ENCODE data around the gene HOOK1. TPM values are rescaled to one million over a fixed set of nuclear protein-coding genes. Genes with fewer than 3 reads are reported as not detected.
"Not testable (repeated sequence)": the region's sequence is repeated elsewhere in the genome, so short reads cannot be mapped to it uniquely, and the experiment has no call there.

The HOOK1 gene
- polyA plus RNA-seq, 1 donor = 35.6 TPM

DNA sequence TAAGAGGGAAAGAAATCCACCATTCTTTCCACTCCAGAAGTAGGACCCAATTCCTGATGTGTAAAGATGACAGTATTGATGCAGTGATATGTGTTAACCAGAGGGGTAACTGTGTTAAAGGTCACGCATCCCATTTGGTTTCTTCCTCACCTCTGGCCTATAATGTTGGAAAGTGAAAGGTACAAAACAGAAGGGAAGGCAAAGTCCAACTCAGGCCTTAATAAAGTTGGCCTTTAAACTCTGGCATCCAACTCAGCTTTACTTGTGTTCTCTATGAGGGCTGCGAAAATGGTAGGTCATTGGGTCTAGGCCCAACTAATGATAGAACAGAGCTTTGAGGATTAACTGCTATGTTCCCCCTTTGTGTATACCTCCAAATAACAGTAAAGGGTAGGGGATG lies 93.9 kb downstream of the HOOK1 start:
- H3K4me3 ChIP-seq (ENCODE audit: low read length) = no peak overlapping the region
- no peaks in the 10 kb centered on the region for H3K27me3 ChIP-seq (ENCODE audit: control insufficient read depth, insufficient read depth, low read length)
- H3K4me1 ChIP-seq (ENCODE audit: control insufficient read depth, insufficient read depth, low read length) = peaks cover 15% of the 10 kb centered on the region
- DNase-seq = peak; percentile 62 to 85
- no peak overlapping the region for H3K27ac ChIP-seq (ENCODE audit: low read length)
- H3K36me3 ChIP-seq (ENCODE audit: control insufficient read depth, insufficient read depth, low read length) = peaks cover 5% of the 10 kb centered on the region
- WGBS (ENCODE audit: insufficient coverage, low lambda C conversion rate) = no CpG with 5 or more reads among the region's 2 CpGs
- no peaks in the 10 kb centered on the region for H3K9me3 ChIP-seq (ENCODE audit: control insufficient read depth, low read depth, low read length)

GRCh38 chr1:59914791-59915286 lies 100.1 kb downstream of the HOOK1 start:
- H3K9me3 ChIP-seq (ENCODE audit: control insufficient read depth, low read depth, low read length); H3K4me3 ChIP-seq (ENCODE audit: low read length); DNase-seq; H3K4me1 ChIP-seq (ENCODE audit: control insufficient read depth, insufficient read depth, low read length); H3K27me3 ChIP-seq (ENCODE audit: control insufficient read depth, insufficient read depth, low read length); H3K27ac ChIP-seq (ENCODE audit: low read length): not testable (repeated sequence)
- peaks cover 11% of the 10 kb centered on the region for H3K36me3 ChIP-seq (ENCODE audit: control insufficient read depth, insufficient read depth, low read length)
- 90% methylated on average over 2 of the region's 7 CpGs for WGBS (ENCODE audit: insufficient coverage, low lambda C conversion rate)

DNA sequence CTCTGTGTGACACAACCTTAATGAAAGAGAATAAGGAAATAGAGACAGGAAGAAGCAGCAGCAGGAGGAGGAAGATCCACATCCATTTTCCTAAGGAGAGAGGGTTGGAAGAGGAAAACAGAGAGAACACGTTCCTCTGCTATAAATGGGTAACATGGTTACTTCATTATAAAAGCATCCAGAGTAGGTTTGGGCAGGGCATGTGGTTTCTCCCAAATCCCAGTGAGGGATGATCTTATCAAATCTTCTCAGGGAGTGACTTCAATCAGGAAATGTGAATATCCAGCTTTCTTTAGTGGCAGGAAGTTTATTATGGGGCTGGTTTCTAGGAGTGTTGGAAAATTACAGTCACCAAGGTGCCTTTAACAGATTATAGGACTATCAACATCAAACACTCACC lies 100.8 kb downstream of the HOOK1 start:
- Histone ChIP-seq H3K4me1 (ENCODE audit: control insufficient read depth, insufficient read depth, low read length) (peaks cover 8% of the 10 kb centered on the region), H3K36me3 (ENCODE audit: control insufficient read depth, insufficient read depth, low read length) (peaks cover 11% of the 10 kb centered on the region), H3K27me3 (ENCODE audit: control insufficient read depth, insufficient read depth, low read length) (no peaks in the 10 kb centered on the region), H3K27ac (ENCODE audit: low read length) (no peak overlapping the region), H3K9me3 (ENCODE audit: control insufficient read depth, low read depth, low read length) (no peaks in the 10 kb centered on the region), H3K4me3 (ENCODE audit: low read length) (no peak overlapping the region)
- WGBS (ENCODE audit: insufficient coverage, low lambda C conversion rate) = no CpG with 5 or more reads among the region's 1 CpG
- no peak for DNase-seq

GRCh38 chr1:59917026-59917784 lies 102.5 kb downstream of the HOOK1 start:
- Histone ChIP-seq H3K9me3 (ENCODE audit: control insufficient read depth, low read depth, low read length) (no peaks in the 10 kb centered on the region), H3K27ac (ENCODE audit: low read length) (no peak overlapping the region), H3K4me3 (ENCODE audit: low read length) (no peak overlapping the region), H3K4me1 (ENCODE audit: control insufficient read depth, insufficient read depth, low read length) (peaks cover 8% of the 10 kb centered on the region), H3K27me3 (ENCODE audit: control insufficient read depth, insufficient read depth, low read length) (no peaks in the 10 kb centered on the region), H3K36me3 (ENCODE audit: control insufficient read depth, insufficient read depth, low read length) (peaks cover 6% of the 10 kb centered on the region)
- 87% methylated on average over 5 of the region's 10 CpGs for WGBS (ENCODE audit: insufficient coverage, low lambda C conversion rate)
- no peak for DNase-seq

- no CpG with 5 or more reads among the region's 2 CpGs for WGBS (ENCODE audit: insufficient coverage, low lambda C conversion rate)
- Histone ChIP-seq H3K27me3 (ENCODE audit: control insufficient read depth, insufficient read depth, low read length) (no peaks in the 10 kb centered on the region), H3K4me1 (ENCODE audit: control insufficient read depth, insufficient read depth, low read length) (peaks cover 8% of the 10 kb centered on the region), H3K9me3 (ENCODE audit: control insufficient read depth, low read depth, low read length) (no peaks in the 10 kb centered on the region), H3K27ac (ENCODE audit: low read length) (no peak overlapping the region), H3K4me3 (ENCODE audit: low read length) (no peak overlapping the region), H3K36me3 (ENCODE audit: control insufficient read depth, insufficient read depth, low read length) (peaks cover 6% of the 10 kb centered on the region)
- no peak for DNase-seq
These were observed 103.0 kb downstream of the HOOK1 start for GRCh38 chr1:59917785-59918180.

- Histone ChIP-seq H3K27ac (ENCODE audit: low read length) (no peak overlapping the region), H3K4me1 (ENCODE audit: control insufficient read depth, insufficient read depth, low read length) (peaks cover 8% of the 10 kb centered on the region), H3K9me3 (ENCODE audit: control insufficient read depth, low read depth, low read length) (peaks cover 3% of the 10 kb centered on the region), H3K36me3 (ENCODE audit: control insufficient read depth, insufficient read depth, low read length) (peaks cover 6% of the 10 kb centered on the region), H3K27me3 (ENCODE audit: control insufficient read depth, insufficient read depth, low read length) (no peaks in the 10 kb centered on the region), H3K4me3 (ENCODE audit: low read length) (no peak overlapping the region)
- peak; percentile 45 to 66 for DNase-seq
- 40% methylated on average over 1 of the region's 2 CpGs for WGBS (ENCODE audit: insufficient coverage, low lambda C conversion rate)
These were observed 105.0 kb downstream of the HOOK1 start for GRCh38 chr1:59919746-59920145.

DNA sequence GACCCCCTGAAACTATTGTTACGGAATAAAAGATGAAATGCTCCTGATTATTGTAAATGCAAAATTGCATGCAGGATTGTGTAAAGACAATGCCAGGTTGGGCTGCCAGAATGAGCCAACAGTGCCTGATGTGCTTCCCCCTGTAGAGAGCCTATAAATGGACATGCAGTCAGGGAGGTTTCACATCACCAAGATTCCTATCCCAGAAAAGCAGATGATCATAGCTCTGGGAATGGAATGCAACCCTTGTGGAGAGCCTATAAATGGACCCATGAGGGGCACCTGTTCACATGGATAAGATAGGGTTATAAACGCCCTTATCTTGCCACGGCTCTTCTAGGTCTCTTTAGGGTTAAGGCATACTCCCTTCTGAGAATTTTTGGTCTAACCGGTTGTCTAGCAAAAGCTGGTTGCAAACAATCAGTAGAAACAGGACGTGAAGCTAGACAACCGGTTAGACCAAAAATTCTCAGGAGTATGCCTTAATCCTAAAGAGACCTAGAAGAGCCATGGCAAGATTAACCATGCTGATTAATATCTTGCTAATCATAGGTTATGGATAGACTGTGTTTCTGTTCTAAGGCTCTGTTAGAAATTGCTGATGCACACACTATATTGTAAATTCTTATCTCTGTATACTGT lies 106.6 kb downstream of the HOOK1 start:
- not testable (repeated sequence) for H3K4me3 ChIP-seq (ENCODE audit: low read length); DNase-seq; H3K27ac ChIP-seq (ENCODE audit: low read length); H3K4me1 ChIP-seq (ENCODE audit: control insufficient read depth, insufficient read depth, low read length); H3K9me3 ChIP-seq (ENCODE audit: control insufficient read depth, low read depth, low read length); H3K27me3 ChIP-seq (ENCODE audit: control insufficient read depth, insufficient read depth, low read length); H3K36me3 ChIP-seq (ENCODE audit: control insufficient read depth, insufficient read depth, low read length)
- WGBS (ENCODE audit: insufficient coverage, low lambda C conversion rate) = no CpG with 5 or more reads among the region's 6 CpGs

DNA sequence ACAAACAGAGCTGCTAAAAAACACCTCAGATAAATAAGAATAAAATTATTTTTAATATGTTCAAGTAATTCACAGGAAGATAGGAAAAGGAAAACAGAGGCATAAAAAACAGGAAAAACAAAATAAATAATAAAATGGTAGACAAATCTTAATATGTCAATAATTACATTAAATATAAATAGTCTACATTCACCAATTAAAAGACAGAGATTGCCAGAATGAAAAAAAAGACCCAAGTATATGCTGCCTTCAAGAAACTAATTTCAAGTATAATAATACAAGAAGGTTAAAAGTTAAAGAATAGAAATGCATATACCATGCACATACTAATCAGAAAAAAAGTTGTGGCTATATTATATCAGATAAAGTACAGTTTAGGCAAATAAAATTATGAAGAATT lies 109.9 kb downstream of the HOOK1 start:
- DNase-seq = no peak
- H3K4me3 ChIP-seq (ENCODE audit: low read length) = no peak overlapping the region
- peaks cover 5% of the 10 kb centered on the region for H3K4me1 ChIP-seq (ENCODE audit: control insufficient read depth, insufficient read depth, low read length)
- no peaks in the 10 kb centered on the region for H3K36me3 ChIP-seq (ENCODE audit: control insufficient read depth, insufficient read depth, low read length)
- H3K9me3 ChIP-seq (ENCODE audit: control insufficient read depth, low read depth, low read length) = peaks cover 3% of the 10 kb centered on the region
- H3K27me3 ChIP-seq (ENCODE audit: control insufficient read depth, insufficient read depth, low read length) = no peaks in the 10 kb centered on the region
- H3K27ac ChIP-seq (ENCODE audit: low read length) = no peak overlapping the region

Other genes starting within 250 kb of the HOOK1 start
- 21.3 TPM for gene CYP2J2, start 111.8 kb downstream of the HOOK1 start, polyA plus RNA-seq